Type B pancreatic cell (in vitro differentiated cells): ENCODE results near the gene ANKRD10. TPM values are rescaled to one million over a fixed set of nuclear protein-coding genes. Genes with fewer than 3 reads are reported as not detected.
A peak's percentile ranks its signal among the peaks of the same experiment; 100 is the strongest.
"Not testable (repeated sequence)": the region's sequence is repeated elsewhere in the genome, so short reads cannot be mapped to it uniquely, and the experiment has no call there.

Experiments
- DNase-seq: peaks from one replicate; pipeline ENCODE4 v3.0.0; 2021; ENCODE audit warnings: mixed read lengths; ENCODE audit not compliant: unreplicated experiment; ENCODE audit errors: extremely low spot score
- H3K27ac Mint-ChIP-seq: 2 replicates; pipeline ENCODE4 v1.8.0; 2021; ENCODE audit warnings: mild to moderate bottlenecking, mixed read lengths
- H3K27me3 Mint-ChIP-seq: 2 replicates; pipeline ENCODE4 v1.8.0; 2021; ENCODE audit warnings: mixed read lengths
- H3K36me3 Mint-ChIP-seq: 2 replicates; pipeline ENCODE4 v1.8.0; 2021; ENCODE audit warnings: mixed read lengths
- H3K4me1 Mint-ChIP-seq: one replicate; pipeline ENCODE4 v1.8.0; 2021; ENCODE audit warnings: mixed read lengths; ENCODE audit not compliant: unreplicated experiment
- H3K4me3 Mint-ChIP-seq: 2 replicates; pipeline ENCODE4 v1.8.0; 2021; ENCODE audit warnings: mild to moderate bottlenecking, mixed read lengths
- H3K9me3 Mint-ChIP-seq: 2 replicates; pipeline ENCODE4 v1.8.0; 2021; ENCODE audit warnings: mixed read lengths
- CTCF ChIP-seq: fragments of 200-600 bp; sonication (generic); conservative IDR thresholded peaks from 2 replicates; pipeline ENCODE4 v1.5.0; 2021; ENCODE audit warnings: antibody characterized with exemption, mild to moderate bottlenecking
- total RNA-seq: library from RNA; stranded (reverse); gene quantifications from 2 replicates; pipeline ENCODE4 v1.2.1, GENCODE V29; 2021; ENCODE audit warnings: low replicate concordance

Gene ANKRD10
- total RNA-seq, 1 donor from 2014 or later = 142 TPM

DNA sequence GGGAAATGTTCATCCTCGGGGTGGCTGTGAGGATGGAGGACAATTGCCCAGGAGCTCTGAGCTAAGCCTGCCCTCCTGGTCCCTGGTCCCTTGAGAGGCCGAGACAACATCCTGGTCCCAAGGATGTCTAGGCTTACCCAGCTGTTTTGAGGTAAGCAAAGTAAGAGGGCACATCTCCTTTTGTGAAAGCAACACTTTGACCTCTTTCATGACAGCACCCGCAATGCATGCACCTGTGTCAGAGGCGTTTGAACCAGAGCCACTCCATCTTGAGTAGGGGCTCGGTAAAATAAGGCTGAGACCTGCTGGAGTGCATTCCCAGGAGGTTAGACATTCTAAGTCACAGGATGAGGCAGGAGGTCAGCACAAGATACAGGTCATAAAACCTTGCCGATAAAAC is 43.1 kb upstream of the ANKRD10 start:
- no peak for DNase-seq
- Mint-ChIP-seq H3K9me3 (peaks cover 9% of the 10 kb centered on the region), H3K27ac (no peak overlapping the region), H3K36me3 (no peaks in the 10 kb centered on the region), H3K27me3 (no peaks in the 10 kb centered on the region), H3K4me3 (no peak overlapping the region), H3K4me1 (no peaks in the 10 kb centered on the region)
- no peak for TF ChIP-seq CTCF

DNA sequence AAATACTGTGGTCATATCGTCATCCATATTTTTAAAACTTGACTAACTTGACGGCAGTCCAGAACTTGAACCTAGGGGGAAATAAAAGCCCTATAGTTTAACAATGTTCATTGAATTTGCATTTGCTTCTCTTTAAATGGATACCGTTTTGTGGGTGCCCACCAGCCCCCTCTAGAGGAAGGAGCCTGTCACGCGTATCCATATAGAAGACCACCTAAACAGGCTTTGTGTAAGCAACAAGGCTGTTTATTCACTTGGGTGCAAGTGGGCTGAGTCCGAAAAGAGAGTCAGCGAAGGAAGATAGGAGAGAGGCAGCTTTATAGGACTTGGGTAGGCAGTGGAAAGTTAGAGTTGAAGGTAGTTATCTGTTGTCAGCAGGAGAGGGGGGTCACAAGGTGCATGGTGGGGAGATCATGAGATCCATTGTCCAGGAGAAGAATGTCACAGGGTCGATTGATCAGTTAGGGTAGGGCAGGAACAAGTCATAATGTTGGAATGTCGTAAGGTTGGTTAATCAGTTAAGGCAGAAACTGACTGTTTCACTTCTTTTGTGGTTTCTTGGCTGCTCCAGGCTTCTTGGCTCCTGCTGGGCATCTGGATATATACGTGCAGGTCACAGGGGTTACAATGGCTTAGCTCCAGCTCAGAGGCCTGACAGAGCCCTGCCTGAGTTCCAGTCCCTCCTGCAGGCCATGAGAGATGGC is 42.5 kb upstream of the ANKRD10 start:
- H3K27me3 Mint-ChIP-seq = no peaks in the 10 kb centered on the region
- DNase-seq = no peak

DNA sequence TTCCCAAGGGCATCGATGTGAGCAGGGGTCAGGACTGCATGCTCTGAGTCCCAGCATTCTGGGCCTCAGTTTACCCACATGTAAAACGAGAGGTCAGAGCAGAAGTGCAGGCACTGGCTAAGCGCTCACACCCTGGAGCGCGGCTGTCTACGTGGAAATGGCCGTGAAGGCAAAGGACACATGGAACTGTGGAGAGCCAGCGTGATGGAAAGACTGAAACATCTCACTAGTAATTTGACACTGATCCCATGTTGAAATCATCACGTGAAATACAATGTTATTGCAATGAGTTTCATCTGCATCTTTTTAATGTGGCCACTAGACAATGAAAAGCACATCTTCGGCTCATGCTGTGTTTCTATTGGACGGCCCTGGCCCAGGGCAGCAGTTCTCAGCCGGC is 41.3 kb upstream of the ANKRD10 start:
- not testable (repeated sequence) for H3K9me3 Mint-ChIP-seq, H3K27ac Mint-ChIP-seq, H3K36me3 Mint-ChIP-seq, H3K27me3 Mint-ChIP-seq, H3K4me3 Mint-ChIP-seq, H3K4me1 Mint-ChIP-seq, DNase-seq

More for the DNA sequence above, 42.5 kb upstream of the ANKRD10 start:
- peak overlapping the region; percentile 37 for H3K27ac Mint-ChIP-seq
- H3K36me3 Mint-ChIP-seq = no peaks in the 10 kb centered on the region
- H3K4me3 Mint-ChIP-seq = no peak overlapping the region
- TF ChIP-seq CTCF = peak; percentile 62
- no peaks in the 10 kb centered on the region for H3K4me1 Mint-ChIP-seq
- peaks cover 6% of the 10 kb centered on the region for H3K9me3 Mint-ChIP-seq

- H3K4me1 Mint-ChIP-seq, H3K27me3 Mint-ChIP-seq, H3K9me3 Mint-ChIP-seq, H3K4me3 Mint-ChIP-seq, DNase-seq, H3K27ac Mint-ChIP-seq, H3K36me3 Mint-ChIP-seq: not testable (repeated sequence)
These were observed 40.7 kb upstream of the ANKRD10 start for GRCh38 chr13:110955608-110956007.

GRCh38 chr13:110955072-110955503 is 40.2 kb upstream of the ANKRD10 start:
- not testable (repeated sequence) for H3K27me3 Mint-ChIP-seq, H3K4me1 Mint-ChIP-seq, H3K27ac Mint-ChIP-seq, H3K9me3 Mint-ChIP-seq, H3K36me3 Mint-ChIP-seq, DNase-seq, H3K4me3 Mint-ChIP-seq

DNA sequence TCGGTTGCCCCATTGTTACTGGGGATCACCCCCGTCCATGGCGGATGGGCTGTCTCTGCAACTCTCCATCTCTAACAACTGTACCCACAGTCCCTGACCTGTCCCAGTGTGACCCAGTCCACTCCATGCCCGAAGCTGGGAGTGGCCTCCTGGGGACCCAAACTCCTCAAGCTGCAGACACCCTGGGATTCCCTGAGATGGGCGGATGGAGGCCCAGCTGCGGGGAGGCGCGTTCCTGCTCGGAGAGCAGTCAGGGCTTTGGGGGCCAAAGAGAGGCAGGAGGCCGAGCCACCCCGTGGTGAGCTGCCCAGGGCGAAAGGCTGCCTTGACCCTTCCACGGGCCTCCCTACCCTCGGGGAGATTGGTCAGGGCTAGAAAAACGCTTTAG is 39.7 kb upstream of the ANKRD10 start:
- not testable (repeated sequence) for H3K9me3 Mint-ChIP-seq, H3K27ac Mint-ChIP-seq, DNase-seq, H3K27me3 Mint-ChIP-seq, H3K36me3 Mint-ChIP-seq, H3K4me1 Mint-ChIP-seq, H3K4me3 Mint-ChIP-seq

GRCh38 chr13:110953833-110954532 is 39.1 kb upstream of the ANKRD10 start:
- Mint-ChIP-seq H3K27me3 (no peaks in the 10 kb centered on the region), H3K4me1 (no peaks in the 10 kb centered on the region), H3K4me3 (no peak overlapping the region), H3K27ac (no peak overlapping the region), H3K9me3 (peaks cover 6% of the 10 kb centered on the region), H3K36me3 (no peaks in the 10 kb centered on the region)
- no peak for TF ChIP-seq CTCF
- DNase-seq = no peak
